GM12878 (cell line): ENCODE results near the gene ATP6V0A1. TPM values are rescaled to one million over a fixed set of nuclear protein-coding genes. Genes with fewer than 3 reads are reported as not detected.

ENCODE experiments used
- ATF7 ChIP-seq: fragments of 450-650 bp; IDR thresholded peaks from 2 replicates; pipeline ENCODE4 v1.6.1; 2016; ENCODE audit warnings: low read depth, mild to moderate bottlenecking
- BACH1 ChIP-seq: fragments of 450-650 bp; IDR thresholded peaks from 2 replicates; pipeline ENCODE4 v1.6.1; 2017; ENCODE audit warnings: mild to moderate bottlenecking, borderline replicate concordance
- BCLAF1 ChIP-seq: fragments of 450-650 bp; IDR thresholded peaks from 2 replicates; pipeline ENCODE4 v1.6.1; 2017; ENCODE audit warnings: antibody characterized with exemption, mild to moderate bottlenecking, moderate library complexity
- CEBPB ChIP-seq, 2 experiments: fragments of 150-350 bp in 1 of 2; IDR thresholded peaks; 2 replicates each; pipeline ENCODE4 v1.6.1; 2012 to 2014; ENCODE audit warnings: low read depth in 2 of 2, low read length in 2 of 2, borderline replicate concordance in 1 of 2, inconsistent platforms in 1 of 2
- CHD4 ChIP-seq: fragments of 200-600 bp; sonication (generic); IDR thresholded peaks from 2 replicates; pipeline ENCODE4 v1.6.1; 2016; ENCODE audit warnings: mild to moderate bottlenecking
- CREM ChIP-seq: IDR thresholded peaks from 2 replicates; pipeline ENCODE4 v1.6.1; 2014; ENCODE audit warnings: antibody characterized with exemption, low read depth
- EP300 ChIP-seq, 2 experiments: fragments of 150-350 bp in 1 of 2; IDR thresholded peaks; 2 replicates each; pipeline ENCODE4 v1.6.1; 2011 to 2012; ENCODE audit warnings: low read depth in 2 of 2, low read length in 2 of 2, borderline replicate concordance in 1 of 2, improper control_type of control experiment in 1 of 2, inconsistent platforms in 1 of 2; ENCODE audit not compliant: control insufficient read depth in 1 of 2
- GABPA ChIP-seq: IDR thresholded peaks from 2 replicates; pipeline ENCODE4 v1.6.1; 2014; ENCODE audit warnings: antibody characterized with exemption, low read depth, mild to moderate bottlenecking, inconsistent platforms
- GATAD2B ChIP-seq: fragments of 450-650 bp; conservative IDR thresholded peaks from 2 replicates; pipeline ENCODE4 v1.6.1; 2017; ENCODE audit warnings: low read depth, mild to moderate bottlenecking, moderate library complexity
- HCFC1 ChIP-seq: fragments of 150-350 bp; IDR thresholded peaks from 2 replicates; pipeline ENCODE4 v1.6.1; 2014; ENCODE audit warnings: low read length
- IKZF2 ChIP-seq, 2 experiments: fragments of 450-650 bp; IDR thresholded peaks; 2 replicates each; pipeline ENCODE4 v1.6.1; 2017; ENCODE audit warnings: mild to moderate bottlenecking in 2 of 2, moderate library complexity in 2 of 2
- IRF5 ChIP-seq: fragments of 450-650 bp; IDR thresholded peaks from 2 replicates; pipeline ENCODE4 v1.6.1; 2017; ENCODE audit warnings: borderline replicate concordance
- MEF2B ChIP-seq: fragments of 450-650 bp; IDR thresholded peaks from 2 replicates; pipeline ENCODE4 v1.6.1; 2018; ENCODE audit warnings: mild to moderate bottlenecking, moderate library complexity; ENCODE audit not compliant: partially characterized antibody, poor library complexity, severe bottlenecking
- MXI1 ChIP-seq: fragments of 150-350 bp; IDR thresholded peaks from 2 replicates; pipeline ENCODE4 v1.6.1; 2011; ENCODE audit warnings: low read depth, mild to moderate bottlenecking, inconsistent platforms, low read length, improper control_type of control experiment
- MYB ChIP-seq: fragments of 150-350 bp; IDR thresholded peaks from 2 replicates; pipeline ENCODE4 v1.6.1; 2014; ENCODE audit warnings: mild to moderate bottlenecking, low read depth, low read length, borderline replicate concordance
- NFYB ChIP-seq: IDR thresholded peaks from 2 replicates; pipeline ENCODE4 v1.6.1; 2011; ENCODE audit warnings: low read depth, mild to moderate bottlenecking, low read length, improper control_type of control experiment, moderate library complexity; ENCODE audit not compliant: insufficient read depth
- NKRF ChIP-seq: fragments of 450-650 bp; conservative IDR thresholded peaks from 2 replicates; pipeline ENCODE4 v1.6.1; 2017; ENCODE audit warnings: mild to moderate bottlenecking, moderate library complexity
- NR2C1 ChIP-seq: fragments of 450-650 bp; IDR thresholded peaks from 2 replicates; pipeline ENCODE4 v1.6.1; 2017; ENCODE audit warnings: antibody characterized with exemption, mild to moderate bottlenecking, moderate library complexity
- NR2F1 ChIP-seq: fragments of 450-650 bp; conservative IDR thresholded peaks from 2 replicates; pipeline ENCODE4 v1.6.1; 2017; ENCODE audit warnings: mild to moderate bottlenecking
- RAD21 ChIP-seq: IDR thresholded peaks from 2 replicates; pipeline ENCODE4 v1.6.1; 2011; ENCODE audit warnings: mild to moderate bottlenecking, low read depth, low read length, moderate library complexity; ENCODE audit not compliant: insufficient read depth
- STAT1 ChIP-seq: fragments of 450-650 bp; conservative IDR thresholded peaks from 2 replicates; pipeline ENCODE4 v1.6.1; 2014; ENCODE audit warnings: antibody characterized with exemption, mild to moderate bottlenecking
- TAF1 ChIP-seq: IDR thresholded peaks from 2 replicates; pipeline ENCODE4 v1.6.1; 2011; ENCODE audit warnings: mild to moderate bottlenecking, low read depth, low read length, borderline replicate concordance
- ZNF207 ChIP-seq: fragments of 450-650 bp; IDR thresholded peaks from 2 replicates; pipeline ENCODE4 v1.6.1; 2014; ENCODE audit warnings: antibody characterized with exemption, mild to moderate bottlenecking, borderline replicate concordance
- ZSCAN29 ChIP-seq: fragments of 450-650 bp; IDR thresholded peaks from 2 replicates; pipeline ENCODE4 v1.6.1; 2017; ENCODE audit warnings: mild to moderate bottlenecking, moderate library complexity
- ZZZ3 ChIP-seq: IDR thresholded peaks from 2 replicates; pipeline ENCODE4 v1.6.1; 2011; ENCODE audit warnings: low read depth; ENCODE audit not compliant: control insufficient read depth, insufficient read length
- polyA plus RNA-seq, 11 experiments: library from polyadenylated mRNA; depleted of rRNA in 4 of 11; unstranded in 6 of 11; stranded (reverse) in 5 of 11; fragments of >200 nt; fragmentation: Nextera tagmentation in 4 of 11; fragmentation: Illumina TruSeq in 1 of 11; extraction: Ambion mirVana in 4 of 11; extraction: Trizol in 1 of 11; gene quantifications; 1 replicate in 1 of 11; 2 replicates in 10 of 11; pipeline versions ENCODE4 v1.2.1 to v1.2.3, GENCODE V29; 2011 to 2016; ENCODE audit warnings: inconsistent platforms in 2 of 11, missing spikeins in 2 of 11, low read depth in 1 of 11
- total RNA-seq, 4 experiments: library from RNA; depleted of rRNA in 3 of 4; stranded (reverse); fragments of >200 nt in 3 of 4; fragmentation: Illumina TruSeq in 1 of 4; extraction: Trizol in 1 of 4; gene quantifications; 2 replicates each; pipeline versions ENCODE4 v1.2.1 to v1.2.3, GENCODE V29; 2013 to 2021

Gene ATP6V0A1
- total and polyA plus RNA-seq, 10 of the 15 experiments (the other 5 are each of a cell fraction or from before 2014, with no cell fraction given): 3.0 to 76.6 (median 30.9) TPM

- TF ChIP-seq BCLAF1 (no peak), NKRF (peak; percentile 70), HCFC1 (no peak), NFYB (no peak), MEF2B (no peak), TAF1 (no peak), IKZF2 (IDR thresholded peaks at IDR 0.05) (0 out of 4 replicates have a peak, but pooled peaks have one; percentile 6), MXI1 (no peak), ZSCAN29 (peak; percentile 75), GABPA (no peak), MYB (no peak), CREM (0 out of 2 replicates have a peak, but pooled peaks have one; percentile 31), NR2F1 (peak; percentile 88), BACH1 (peak; percentile 68; the same call in 1 of the 2 replicates), ATF7 (no peak), NR2C1 (peak; percentile 34; the same call in 1 of the 2 replicates), EP300 (IDR thresholded peaks at IDR 0.05; ENCODE audit: borderline replicate concordance in 1 of 2, control insufficient read depth in 1 of 2, low read depth in 2 of 2, low read length in 2 of 2) (no peak), CEBPB (IDR thresholded peaks at IDR 0.05; ENCODE audit: borderline replicate concordance in 1 of 2, low read depth in 2 of 2, low read length in 2 of 2) (no peak), ZNF207 (no peak), GATAD2B (peak; percentile 87), CHD4 (no peak), ZZZ3 (no peak), RAD21 (no peak), IRF5 (no peak), STAT1 (0 out of 2 replicates have a peak, but pooled peaks have one; percentile 29)
Measured at GRCh38 chr17:42531455-42532354, 73.0 kb downstream of the ATP6V0A1 start (continued).
